C4-2B (cell line): ENCODE measurements around the gene PPP1R12B.
A peak's percentile ranks its signal among the peaks of the same experiment; 100 is the strongest.
"Not testable (repeated sequence)": the region's sequence is repeated elsewhere in the genome, so short reads cannot be mapped to it uniquely, and the experiment has no call there.

Experiments used
- H3K27ac ChIP-seq: fragments of 450-650 bp; 2 replicates; pipeline ENCODE4 v1.5.1; 2017
- ZFX ChIP-seq: fragments of 450-650 bp; IDR thresholded peaks from 2 replicates; pipeline ENCODE4 v1.6.1; 2017
- TF ChIP-seq, protein P1 (sequence below): fragments of 450-650 bp; conservative IDR thresholded peaks from 2 replicates; pipeline ENCODE4 v1.5.1; 2017; ENCODE audit warnings: mild to moderate bottlenecking

PPP1R12B gene

GRCh38 chr1:202624088-202624780 is 275.7 kb downstream of the PPP1R12B start:
- H3K27ac ChIP-seq = no peak overlapping the region
- no peak for TF ChIP-seq ZFX
- TF ChIP-seq, protein P1, sequence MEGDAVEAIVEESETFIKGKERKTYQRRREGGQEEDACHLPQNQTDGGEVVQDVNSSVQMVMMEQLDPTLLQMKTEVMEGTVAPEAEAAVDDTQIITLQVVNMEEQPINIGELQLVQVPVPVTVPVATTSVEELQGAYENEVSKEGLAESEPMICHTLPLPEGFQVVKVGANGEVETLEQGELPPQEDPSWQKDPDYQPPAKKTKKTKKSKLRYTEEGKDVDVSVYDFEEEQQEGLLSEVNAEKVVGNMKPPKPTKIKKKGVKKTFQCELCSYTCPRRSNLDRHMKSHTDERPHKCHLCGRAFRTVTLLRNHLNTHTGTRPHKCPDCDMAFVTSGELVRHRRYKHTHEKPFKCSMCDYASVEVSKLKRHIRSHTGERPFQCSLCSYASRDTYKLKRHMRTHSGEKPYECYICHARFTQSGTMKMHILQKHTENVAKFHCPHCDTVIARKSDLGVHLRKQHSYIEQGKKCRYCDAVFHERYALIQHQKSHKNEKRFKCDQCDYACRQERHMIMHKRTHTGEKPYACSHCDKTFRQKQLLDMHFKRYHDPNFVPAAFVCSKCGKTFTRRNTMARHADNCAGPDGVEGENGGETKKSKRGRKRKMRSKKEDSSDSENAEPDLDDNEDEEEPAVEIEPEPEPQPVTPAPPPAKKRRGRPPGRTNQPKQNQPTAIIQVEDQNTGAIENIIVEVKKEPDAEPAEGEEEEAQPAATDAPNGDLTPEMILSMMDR = no peak

GRCh38 chr1:202624781-202625108 is 276.2 kb downstream of the PPP1R12B start:
- no peak overlapping the region for H3K27ac ChIP-seq
- TF ChIP-seq, protein P1 = no peak
- no peak for TF ChIP-seq ZFX

DNA sequence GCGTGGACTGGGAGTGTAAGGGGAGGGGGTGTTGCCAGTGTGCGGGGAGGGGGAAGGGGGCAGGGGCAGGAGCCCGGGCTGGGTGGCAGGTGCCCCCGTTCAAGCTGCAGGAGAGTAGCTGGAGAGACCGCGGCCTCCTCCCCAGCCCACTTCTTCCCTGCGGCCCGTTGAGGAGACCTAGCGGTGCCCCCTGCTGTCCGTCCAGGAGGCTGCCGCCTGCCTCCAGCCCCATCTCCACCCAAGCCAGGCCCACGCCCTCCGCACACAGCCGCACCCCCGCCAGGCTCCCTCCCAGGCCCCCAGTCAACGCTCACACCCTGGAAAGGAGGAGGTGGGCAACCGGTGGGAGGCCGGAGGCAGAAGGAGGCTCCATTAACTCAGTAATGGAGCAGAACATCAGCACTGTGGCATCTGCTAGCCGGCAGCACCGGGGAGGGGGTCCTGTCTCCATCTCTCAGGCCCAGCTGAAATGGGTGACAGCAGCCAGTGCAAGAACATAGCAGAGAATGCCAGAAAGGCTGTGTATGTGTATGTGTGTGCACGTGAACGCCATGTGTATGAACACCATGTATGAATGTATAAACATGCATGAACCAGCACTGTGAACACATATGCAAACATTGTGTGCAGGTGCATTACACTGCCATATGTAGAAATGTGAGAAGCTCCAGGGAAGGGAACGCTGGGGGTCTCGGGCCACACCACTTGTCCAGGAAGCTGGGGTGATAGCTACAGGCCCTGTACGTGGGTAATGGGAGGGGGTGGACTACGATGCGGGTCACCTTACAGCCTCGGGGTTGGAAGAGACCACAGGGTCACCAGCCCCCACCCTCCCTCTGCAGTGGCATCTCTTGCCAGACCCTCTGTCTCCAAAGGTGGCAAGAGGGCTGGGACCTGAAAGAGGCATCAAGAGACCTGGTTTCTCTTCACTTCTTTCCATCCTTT is 277.2 kb downstream of the PPP1R12B start:
- TF ChIP-seq ZFX = no peak
- TF ChIP-seq, protein P1 = peak; percentile 75
- no peak overlapping the region for H3K27ac ChIP-seq

DNA sequence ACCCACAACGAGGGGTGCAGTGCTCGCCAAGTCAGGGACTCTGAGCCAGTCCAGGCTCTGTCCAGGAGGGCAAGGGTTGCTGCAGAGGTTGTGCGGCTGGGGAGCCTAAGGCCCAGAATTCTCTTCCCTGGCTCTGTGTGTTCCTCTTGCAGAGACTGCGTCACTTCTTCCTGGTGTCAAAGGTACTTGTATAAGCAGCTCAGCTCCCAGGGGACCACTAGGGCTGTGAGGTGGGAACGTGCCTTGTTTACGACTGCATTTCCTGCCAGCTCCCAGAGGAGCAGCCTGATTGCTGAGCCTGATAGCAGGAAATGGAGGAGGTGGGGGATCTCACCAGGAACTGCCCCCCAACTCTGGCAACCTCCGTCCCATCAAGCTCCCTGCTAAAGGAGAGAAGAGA is 278.5 kb downstream of the PPP1R12B start:
- not testable (repeated sequence) for H3K27ac ChIP-seq

- TF ChIP-seq, protein P1 = no peak
- TF ChIP-seq ZFX = no peak
- no peak overlapping the region for H3K27ac ChIP-seq
These were observed 279.5 kb downstream of the PPP1R12B start for GRCh38 chr1:202627841-202628565.

- no peak overlapping the region for H3K27ac ChIP-seq
- no peak for TF ChIP-seq ZFX
- TF ChIP-seq, protein P1 = no peak
These were observed 280.2 kb downstream of the PPP1R12B start for GRCh38 chr1:202628646-202629215.

- H3K27ac ChIP-seq = not testable (repeated sequence)
These were observed 280.8 kb downstream of the PPP1R12B start for GRCh38 chr1:202629257-202629811.

- not testable (repeated sequence) for H3K27ac ChIP-seq
These were observed 281.6 kb downstream of the PPP1R12B start for GRCh38 chr1:202630096-202630495.
